HG02852 (cell line): Measurements from ENCODE around the gene NRARP.
"Not testable (repeated sequence)": the region's sequence is repeated elsewhere in the genome, so short reads cannot be mapped to it uniquely, and the experiment has no call there.

Source experiments
- ATAC-seq: cut with Tn5 transposase; IDR thresholded peaks from one replicate; pipeline ENCODE4 v1.9.1; 2021; ENCODE audit warnings: mild to moderate bottlenecking, moderate library complexity; ENCODE audit not compliant: unreplicated experiment

The NRARP gene, protein sequence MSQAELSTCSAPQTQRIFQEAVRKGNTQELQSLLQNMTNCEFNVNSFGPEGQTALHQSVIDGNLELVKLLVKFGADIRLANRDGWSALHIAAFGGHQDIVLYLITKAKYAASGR

DNA sequence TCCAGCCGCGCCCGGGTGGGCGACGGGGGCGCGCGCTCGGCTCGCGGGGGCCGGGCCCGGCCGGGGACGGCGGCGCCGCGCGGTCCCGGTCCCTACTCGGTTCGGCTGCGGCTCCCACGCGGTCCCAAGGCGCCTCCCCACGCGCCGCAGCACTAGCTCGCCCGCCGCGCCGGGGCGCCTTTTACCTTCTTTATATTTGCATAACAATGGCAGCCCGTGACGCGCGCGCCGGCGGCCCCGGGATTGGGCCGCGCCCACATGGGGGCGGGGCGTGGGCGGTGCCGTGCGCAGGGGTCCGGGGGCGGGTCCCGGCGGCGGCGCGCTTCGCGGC is at the start of gene NRARP:
TSS of gene NRARP (minus strand) at position 154 of the 331 bp plus-strand sequence. CDS start 343 bp downstream, outside the sequence.
- ATAC-seq = peak; percentile 71

DNA sequence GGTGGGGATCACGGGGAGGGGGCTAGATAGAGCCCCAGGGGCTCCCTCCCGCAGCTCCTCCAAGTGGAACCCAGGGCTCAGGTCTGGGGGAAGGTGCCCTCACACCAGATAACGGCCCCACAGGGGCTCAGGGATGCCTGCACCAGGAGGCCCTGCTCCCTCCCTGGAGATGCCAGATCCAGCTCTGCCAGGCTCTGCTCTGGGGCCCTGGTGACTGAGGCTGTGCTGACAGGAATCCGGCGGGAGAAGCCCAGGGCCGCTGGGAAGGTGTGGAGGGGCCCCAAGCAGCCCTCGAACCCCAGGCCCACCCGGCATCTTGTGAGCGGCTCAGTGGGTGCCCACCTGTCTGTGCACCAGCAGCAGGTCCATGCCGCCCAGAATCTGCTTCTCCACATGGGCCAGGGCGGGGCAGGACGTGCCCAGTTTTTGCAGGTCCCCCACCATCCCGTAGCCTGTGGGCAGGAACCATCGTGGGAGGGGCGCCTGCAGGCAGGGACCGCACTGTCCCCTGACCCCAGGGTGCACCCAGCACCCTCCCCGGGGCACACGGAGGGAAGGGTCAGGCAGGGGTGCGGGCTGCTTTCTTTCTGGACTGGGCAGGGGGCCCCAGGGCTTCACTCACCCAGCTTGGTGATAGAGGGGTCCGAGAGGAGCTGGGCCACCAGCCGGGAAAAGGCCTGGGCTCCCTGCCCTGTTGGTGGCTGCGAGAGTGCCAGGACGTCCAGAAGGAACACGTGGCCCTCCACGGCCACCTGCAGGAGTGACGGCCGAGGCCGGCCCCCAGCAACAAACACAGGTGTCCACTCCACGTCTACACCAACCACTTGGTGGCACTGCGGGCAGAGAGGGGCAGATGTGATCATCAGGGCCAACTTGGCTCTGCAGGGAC is 48.9 kb upstream of the NRARP start:
- ATAC-seq = no peak

DNA sequence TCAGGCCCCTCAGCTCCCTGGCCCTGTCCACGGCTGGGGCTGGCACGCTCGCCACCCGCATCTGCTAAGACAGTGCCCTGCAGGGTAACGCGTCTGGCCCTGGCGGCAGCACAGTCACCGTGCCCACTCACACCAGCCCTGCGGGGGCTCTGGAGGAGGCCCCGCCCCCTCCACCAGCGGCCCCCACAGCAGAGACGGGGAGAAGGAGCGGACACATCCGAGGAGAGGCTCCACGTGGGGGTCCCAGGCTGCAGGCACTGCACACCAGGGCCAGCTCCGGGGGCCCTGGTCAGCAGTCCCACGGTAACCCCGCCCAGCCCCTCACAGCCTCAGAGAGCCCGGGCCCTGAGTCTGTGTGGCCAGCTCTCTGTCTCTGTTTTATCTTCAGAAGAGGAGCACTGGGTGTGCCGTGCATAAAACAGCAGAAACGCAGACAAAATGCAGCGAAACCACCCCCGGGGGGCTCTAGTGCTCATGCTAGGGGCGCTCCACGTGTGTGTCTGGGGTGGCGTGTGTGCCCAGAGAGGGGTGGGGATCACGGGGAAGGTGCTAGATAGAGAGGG is 47.5 kb upstream of the NRARP start:
- ATAC-seq = no peak

DNA sequence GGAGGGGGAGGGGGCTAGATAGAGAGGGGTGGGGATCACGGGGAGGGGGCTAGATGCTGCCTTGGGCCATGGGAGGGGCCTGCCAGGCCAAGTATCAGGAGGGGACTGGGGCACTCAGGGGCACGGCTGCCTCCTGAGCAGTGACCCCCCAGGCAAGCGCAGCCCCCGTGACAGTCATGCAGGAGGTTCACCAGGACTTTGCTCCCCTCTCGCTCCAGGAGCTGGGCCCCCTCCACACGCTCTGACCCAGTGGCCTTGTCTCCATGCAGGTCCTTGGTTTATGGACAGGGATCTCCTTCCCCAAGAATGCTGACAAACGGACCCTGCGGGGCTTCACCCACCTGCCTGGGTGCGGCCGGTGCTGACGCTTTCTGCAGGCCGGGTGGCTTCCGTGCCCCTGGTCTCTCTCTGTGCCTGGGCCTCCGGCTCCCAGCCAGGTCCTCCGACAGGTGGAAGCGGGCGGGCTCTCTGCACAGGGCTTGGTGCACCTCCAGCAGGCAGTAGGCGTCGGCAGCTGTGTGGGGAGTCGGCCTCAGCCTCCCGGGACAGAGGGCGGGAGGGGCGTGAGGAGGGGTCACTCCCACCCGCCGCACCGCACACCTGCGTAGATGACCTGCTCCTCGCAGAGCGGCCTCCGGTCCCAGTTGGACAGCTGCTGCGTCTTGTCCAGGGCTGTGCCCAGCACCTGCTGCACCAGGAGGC is 46.8 kb upstream of the NRARP start:
- ATAC-seq = no peak

DNA sequence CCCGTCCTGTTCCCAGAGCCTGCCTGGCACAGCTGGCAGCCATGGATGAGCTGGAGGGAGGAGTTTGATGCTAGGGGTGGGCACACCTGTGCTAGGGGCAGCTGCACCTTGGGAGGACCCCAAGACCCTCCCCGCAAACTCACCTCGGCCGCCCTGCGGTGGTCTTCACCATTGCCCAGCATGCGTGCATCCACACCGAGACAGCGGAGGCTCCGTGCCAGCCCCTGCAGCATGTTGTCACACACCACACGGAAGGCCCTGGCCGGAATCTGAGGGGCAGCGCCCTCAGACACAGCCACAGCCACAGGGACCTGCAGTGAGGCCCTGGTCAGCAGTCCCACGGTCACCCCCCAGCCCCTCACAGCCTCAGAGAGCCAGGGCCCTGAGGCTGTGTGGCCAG is 45.9 kb upstream of the NRARP start:
- ATAC-seq = no peak

DNA sequence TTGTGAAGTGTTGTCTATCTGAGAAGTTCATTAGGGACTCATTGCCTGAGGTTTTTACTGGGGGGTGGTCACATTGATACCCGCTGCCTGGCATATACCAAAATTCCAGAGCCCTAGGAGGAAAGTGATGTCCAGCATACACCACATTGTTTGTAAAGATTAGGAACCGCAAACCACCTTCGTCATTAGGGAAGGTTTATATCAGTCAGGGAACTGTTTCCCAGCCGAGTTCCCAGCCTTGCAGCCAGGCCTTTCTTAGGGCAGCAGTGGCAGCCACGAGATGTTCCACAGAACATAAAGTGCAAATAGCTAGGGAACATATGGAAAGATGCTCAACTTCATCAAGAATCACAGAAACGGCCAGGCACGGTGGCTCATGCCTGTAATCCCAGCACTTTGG is 40.4 kb upstream of the NRARP start:
- no peak for ATAC-seq

DNA sequence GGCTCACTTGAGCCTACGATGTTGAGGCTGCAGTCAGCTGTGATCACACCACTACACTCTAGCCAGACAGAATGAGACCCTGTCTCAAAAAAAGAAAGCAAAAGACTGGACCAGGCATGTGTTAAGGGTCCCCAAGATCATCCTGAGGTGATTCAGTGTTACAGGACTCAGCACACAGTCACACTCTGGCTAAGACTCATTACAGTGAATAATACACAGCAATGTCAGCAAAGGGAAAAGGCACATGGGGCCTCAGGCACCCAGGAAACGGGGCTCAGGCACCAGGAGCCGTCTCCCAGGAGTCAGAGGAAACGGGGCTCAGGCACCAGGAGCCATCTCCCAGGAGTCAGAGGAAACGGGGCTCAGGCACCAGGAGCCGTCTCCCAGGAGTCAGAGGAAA is 39.2 kb upstream of the NRARP start:
- ATAC-seq = no peak

DNA sequence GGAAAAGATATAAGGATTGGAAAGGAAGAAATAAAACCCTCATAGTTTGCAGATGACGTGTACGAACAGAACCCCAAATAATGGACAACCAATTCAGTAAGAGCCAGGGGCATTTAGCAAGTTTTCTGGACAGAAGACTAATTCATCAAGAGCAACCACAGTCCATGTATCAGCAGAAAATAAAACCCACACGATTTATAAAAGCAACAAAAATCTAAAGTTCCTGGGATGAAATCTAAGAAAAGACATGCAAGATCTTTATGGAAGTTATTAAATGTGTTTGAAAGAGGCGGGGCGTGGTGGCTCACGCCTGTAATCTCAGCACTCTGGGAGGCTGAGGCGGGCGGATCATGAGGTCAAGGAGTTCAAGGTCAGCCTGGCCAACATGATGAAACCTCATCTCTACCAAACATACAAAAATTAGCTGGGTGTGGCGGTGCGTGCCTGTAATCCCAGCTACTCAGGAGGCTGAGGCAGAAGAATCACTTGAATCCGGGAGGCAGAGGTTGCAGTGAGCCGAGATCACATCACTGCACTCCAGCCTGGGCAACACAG is 37.9 kb upstream of the NRARP start:
- ATAC-seq = not testable (repeated sequence)

DNA sequence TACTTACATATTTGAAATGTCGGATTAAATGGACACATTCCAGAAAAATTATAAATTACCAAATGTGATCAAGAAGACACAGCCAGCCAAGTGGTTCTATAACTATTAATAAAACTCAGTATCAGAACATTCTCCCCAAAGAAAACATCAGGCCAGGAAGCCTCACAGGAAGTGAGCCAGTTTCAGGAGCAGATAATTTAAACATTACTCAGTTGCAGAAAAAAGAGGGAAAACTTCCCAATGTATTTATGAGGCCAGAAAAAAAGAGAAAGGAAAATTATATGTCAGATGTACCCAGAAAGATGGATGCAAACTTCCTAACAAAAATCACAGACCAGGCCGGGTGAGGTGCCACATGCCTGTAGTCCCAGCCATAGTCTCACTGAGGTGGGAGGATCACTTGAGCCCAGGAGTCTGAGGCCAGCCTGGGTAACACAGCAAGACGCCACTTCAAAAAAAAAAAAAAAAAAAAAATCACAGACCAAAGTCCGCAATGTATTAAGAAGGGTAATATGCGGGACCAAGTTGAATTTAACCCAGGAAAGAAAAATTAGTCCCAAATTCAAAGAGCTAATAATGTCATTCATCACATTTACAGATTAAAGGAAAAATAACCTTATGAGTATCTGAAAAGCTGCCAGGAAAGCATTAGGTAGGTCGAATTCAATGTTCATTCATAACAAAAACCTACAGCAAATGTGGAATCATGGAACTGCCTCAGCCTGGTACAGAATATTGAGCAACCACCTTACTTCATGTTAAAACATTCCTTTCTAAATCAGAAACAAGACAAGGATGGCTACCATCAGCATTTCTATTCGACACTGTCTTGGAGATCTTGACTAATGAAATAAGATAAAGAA is 37.2 kb upstream of the NRARP start:
- ATAC-seq = no peak

DNA sequence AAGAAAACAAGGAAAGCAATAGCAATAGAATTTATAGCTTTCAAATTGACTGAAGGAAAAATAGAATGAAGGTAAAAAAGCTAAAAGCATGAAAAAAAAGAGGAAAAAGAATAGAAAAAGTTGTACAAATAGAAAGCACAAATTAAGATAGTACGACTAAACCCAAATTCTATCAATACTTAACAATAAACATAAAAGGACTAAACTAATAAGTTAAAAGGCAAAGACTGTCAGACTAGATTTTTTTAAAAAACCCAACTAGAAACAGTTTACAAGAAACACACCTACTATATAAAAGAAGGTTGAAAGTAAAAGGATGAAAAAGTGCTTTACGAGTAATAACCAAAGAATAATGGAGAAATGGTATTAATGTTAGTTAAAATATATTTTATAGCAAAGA is 34.7 kb upstream of the NRARP start:
- ATAC-seq = no peak

DNA sequence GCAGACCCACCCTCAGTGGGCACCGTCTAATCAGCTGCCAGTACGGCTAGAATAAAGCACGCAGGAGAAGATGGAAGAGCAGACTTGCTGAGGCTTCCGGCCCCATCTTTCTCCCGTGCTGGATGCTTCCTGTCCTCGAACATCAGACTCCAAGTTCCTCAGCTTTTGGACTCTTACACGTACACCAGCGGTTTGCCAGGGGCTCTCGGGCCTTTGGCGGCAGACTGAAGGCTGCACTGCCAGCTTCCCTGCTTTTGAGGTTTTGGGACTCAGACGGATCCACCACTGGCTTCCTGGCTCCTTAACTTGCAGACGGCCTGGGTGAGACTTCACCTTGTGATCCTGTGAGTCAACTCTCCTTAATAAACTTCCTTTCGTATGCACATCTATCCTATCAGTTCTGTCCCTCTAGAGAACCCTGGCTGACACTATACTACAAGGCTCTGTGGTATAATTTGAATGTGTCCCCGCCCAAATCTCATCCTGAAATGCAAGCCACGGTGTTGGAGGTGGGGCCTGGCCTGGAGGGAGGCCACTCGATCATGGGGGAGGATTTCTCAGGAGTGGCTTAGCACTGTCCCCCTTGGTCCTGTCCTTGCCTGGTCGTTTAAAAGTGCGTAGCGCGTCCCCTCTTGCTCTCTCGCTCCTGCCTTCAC is 31.1 kb upstream of the NRARP start:
- no peak for ATAC-seq

DNA sequence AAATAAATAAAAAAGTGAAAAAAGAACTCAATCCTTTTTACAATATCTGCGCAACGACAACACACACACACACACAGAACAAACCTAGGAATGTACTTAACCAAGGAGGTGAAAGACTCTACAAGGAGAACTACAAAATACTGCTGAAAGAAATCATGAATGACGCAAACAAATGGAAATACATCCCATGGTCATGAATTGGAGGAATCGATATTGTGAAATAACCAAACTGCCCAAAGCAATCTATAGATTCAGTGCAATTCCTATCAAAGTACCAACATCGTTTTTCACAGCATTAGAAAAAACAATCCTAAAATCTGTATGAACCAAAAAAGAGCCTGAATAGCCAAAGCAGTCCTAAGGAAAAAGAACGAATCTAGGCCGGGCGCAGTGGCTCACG is 29.9 kb upstream of the NRARP start:
- no peak for ATAC-seq

DNA sequence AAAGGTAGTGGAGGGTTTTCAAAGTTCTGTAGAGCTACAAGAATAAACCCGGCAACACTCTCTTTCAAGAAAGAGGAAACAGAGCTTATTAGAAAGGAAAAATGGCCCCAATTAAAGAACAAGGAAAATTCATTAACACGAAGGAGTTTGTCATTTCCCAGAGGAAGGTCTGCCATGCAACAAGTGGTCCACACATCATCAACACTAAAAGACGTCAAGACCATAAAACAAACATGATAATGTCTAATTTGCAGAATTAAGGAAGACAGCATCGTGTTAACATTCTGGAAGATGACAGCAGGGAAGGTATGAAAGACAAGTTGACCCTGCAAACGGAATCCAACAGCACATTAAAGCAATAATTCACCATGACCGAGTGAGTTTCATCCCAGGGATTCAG is 28.6 kb upstream of the NRARP start:
- no peak for ATAC-seq

DNA sequence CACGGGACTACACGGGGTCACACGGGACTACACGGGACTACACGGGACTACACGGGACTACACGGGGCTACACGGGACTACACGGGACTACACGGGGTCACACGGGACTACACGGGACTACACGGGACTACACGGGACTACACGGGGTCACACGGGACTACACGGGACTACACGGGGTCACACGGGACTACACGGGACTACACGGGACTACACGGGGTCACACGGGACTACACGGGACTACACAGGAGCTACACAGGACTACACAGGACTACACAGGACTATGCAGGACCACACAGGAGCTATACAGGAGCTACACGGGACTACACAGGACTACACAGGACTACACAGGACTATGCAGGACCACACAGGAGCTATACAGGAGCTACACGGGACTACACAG is 27.5 kb upstream of the NRARP start:
- not testable (repeated sequence) for ATAC-seq

DNA sequence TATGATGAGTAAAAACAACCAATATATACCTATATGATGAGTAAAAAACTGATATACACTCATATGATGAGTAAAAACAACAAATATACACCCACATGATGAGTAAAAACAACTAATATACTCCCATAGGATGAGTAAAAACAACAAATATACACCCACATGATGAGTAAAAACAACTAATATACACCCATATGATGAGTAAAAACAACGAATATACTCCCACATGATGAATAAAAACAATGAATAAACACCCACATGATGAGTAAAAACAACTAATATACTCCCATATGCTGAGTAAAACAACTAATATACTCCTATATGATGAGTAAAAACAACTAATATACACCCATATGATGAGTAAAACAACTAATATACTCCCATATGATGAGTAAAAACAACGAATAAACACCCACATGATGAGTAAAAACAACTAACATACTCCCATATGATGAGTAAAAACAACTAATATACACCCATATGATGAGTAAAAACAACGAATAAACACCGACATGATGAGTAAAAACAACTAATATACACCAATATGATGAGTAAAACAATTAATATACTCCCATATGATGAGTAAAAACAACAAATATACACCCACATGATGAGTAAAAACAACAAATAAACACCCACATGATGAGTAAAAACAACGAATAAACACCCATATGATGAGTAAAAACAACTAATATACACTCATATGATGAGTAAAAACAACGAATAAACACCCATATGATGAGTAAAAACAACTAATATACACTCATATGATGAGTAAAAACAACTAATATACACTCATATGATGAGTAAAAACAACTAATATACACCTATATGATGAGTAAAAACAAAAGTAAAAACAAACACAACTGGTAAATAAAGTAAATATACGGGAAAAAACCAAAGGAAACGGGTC is 25.8 kb upstream of the NRARP start:
- ATAC-seq = not testable (repeated sequence)

DNA sequence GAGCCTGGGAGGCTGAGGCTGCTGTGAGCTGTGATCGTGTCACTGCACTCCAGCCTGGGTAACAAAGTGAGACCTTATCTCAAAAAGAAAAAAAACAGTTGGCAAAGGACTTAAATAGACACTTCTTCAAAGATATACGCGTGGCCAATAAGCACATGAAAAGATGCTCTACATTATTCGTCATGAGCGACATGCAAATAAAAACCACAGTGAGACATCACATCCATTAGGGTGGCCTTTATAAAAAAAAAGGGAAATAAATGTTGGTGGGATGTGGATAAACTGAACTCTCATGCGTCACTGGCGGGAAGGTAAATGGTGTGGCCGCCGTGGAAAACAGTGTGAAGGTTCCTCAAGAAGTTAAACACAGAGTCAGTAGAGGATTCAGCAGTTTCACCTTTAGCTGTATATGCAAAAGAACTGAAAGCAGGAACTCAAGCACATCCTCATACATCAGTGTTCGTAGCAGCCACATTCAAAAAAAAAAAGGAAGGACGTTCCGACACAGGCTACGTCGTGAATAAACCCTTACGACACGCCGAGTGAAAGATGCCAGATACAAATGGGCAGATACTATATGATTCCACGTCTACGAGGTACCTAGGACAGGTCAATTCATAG is 24.5 kb upstream of the NRARP start:
- ATAC-seq = no peak

DNA sequence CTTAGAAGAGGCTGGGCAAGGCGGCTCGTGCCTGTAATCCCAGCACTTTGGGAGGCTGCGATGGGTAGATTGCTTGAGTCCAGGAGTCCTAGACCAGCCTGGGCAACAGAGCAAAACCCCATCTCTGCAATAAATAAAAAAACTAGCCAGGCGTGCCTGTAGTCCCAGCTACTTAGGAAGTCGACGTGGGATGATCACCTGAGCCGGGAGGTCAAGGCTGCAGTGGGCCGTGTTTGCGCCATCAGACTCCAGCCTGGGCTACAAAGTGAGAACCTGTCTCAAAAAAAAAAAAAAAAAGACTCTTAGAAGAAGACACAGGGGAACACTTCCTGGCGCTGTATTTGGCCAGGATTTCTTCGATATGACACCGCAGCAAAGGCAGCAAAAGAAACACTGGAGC is 23.7 kb upstream of the NRARP start:
- no peak for ATAC-seq

DNA sequence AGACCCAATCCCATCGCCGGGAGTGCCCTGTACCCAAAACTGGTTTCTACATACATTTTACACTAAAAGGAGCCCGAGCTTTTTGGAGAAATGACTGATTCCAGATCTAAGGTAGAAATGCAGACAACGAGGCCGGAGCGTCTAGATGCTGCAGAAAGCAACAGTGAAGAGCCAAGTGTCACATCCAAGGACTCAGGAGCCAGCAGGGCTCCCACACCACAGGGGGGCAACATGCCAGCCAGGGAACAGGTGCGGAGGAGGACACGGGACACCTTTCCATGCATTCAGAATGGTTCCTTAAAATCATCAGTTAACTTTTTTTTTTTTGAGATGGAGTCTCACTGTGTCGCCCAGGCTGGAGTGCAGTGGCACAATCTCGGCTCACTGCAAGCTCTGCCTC is 23.1 kb upstream of the NRARP start:
- no peak for ATAC-seq
